Mesenchymal stem cell (in vitro differentiated cells and primary cell): ENCODE measurements around the gene RWDD3.

ENCODE experiments used
- DNase-seq: peaks from one replicate; pipeline ENCODE4 v3.0.0-alpha.2; 2013
- H2AFZ ChIP-seq: one replicate; pipeline ENCODE4 v1.6.1; 2013; ENCODE audit warnings: low read depth, mild to moderate bottlenecking, control low read depth, inconsistent platforms, low read length, moderate library complexity
- H2AK5ac ChIP-seq: 2 replicates; pipeline ENCODE4 v1.6.1; 2013; ENCODE audit warnings: low read length, moderate library complexity, mild to moderate bottlenecking, inconsistent platforms; ENCODE audit not compliant: severe bottlenecking
- H2BK120ac ChIP-seq: one replicate; pipeline ENCODE4 v1.6.1; 2013; ENCODE audit warnings: low read depth, mild to moderate bottlenecking, inconsistent platforms, low read length, moderate library complexity
- H2BK12ac ChIP-seq, 2 experiments: one replicate each; pipeline ENCODE4 v1.6.1; 2013; ENCODE audit warnings: inconsistent platforms in 2 of 2, low read length in 2 of 2, mild to moderate bottlenecking in 2 of 2, moderate library complexity in 2 of 2, control low read depth in 1 of 2
- H2BK15ac ChIP-seq: one replicate; pipeline ENCODE4 v1.6.1; 2013; ENCODE audit warnings: mild to moderate bottlenecking, low read depth, inconsistent platforms; ENCODE audit not compliant: poor library complexity, severe bottlenecking
- H2BK5ac ChIP-seq: 2 replicates; pipeline ENCODE4 v1.6.1; 2013; ENCODE audit warnings: low read depth, mild to moderate bottlenecking, low read length, control low read depth, inconsistent platforms; ENCODE audit not compliant: poor library complexity, severe bottlenecking
- H3K14ac ChIP-seq, 2 experiments: one replicate each; pipeline ENCODE4 v1.6.1; 2013; ENCODE audit warnings: inconsistent platforms in 2 of 2, low read length in 2 of 2, control low read depth in 1 of 2, mild to moderate bottlenecking in 1 of 2, moderate library complexity in 1 of 2
- H3K18ac ChIP-seq, 2 experiments: one replicate each; pipeline ENCODE4 v1.6.1; 2013; ENCODE audit warnings: inconsistent platforms in 2 of 2, low read length in 2 of 2, control low read depth in 1 of 2, low read depth in 1 of 2, mild to moderate bottlenecking in 1 of 2
- H3K23ac ChIP-seq, 2 experiments: one replicate each; pipeline ENCODE4 v1.6.1; 2013; ENCODE audit warnings: inconsistent platforms in 2 of 2, low read length in 2 of 2, mild to moderate bottlenecking in 2 of 2, moderate library complexity in 2 of 2, control low read depth in 1 of 2
- H3K27ac ChIP-seq: 2 replicates; pipeline ENCODE4 v1.5.1; 2013; ENCODE audit warnings: mild to moderate bottlenecking, moderate library complexity, low read length, control low read depth, inconsistent platforms; ENCODE audit not compliant: poor library complexity, severe bottlenecking
- H3K27me3 ChIP-seq, 2 experiments: 2 replicates each; pipeline versions ENCODE4 v1.6.1 to v1.7.0; 2013; ENCODE audit warnings: low read length in 2 of 2, mild to moderate bottlenecking in 2 of 2, moderate library complexity in 2 of 2, control low read depth in 1 of 2, inconsistent platforms in 1 of 2; ENCODE audit not compliant: control insufficient read depth in 1 of 2, insufficient read depth in 1 of 2
- H3K36me3 ChIP-seq, 2 experiments: 2 replicates each; pipeline versions ENCODE4 v1.6.1 to v1.7.0; 2013; ENCODE audit warnings: low read length in 2 of 2, control low read depth in 1 of 2, inconsistent platforms in 1 of 2, low read depth in 1 of 2, mild to moderate bottlenecking in 1 of 2; ENCODE audit not compliant: insufficient read depth in 2 of 2, control insufficient read depth in 1 of 2
- H3K4ac ChIP-seq, 2 experiments: one replicate each; pipeline ENCODE4 v1.6.1; 2013; ENCODE audit warnings: inconsistent platforms in 2 of 2, low read length in 2 of 2, mild to moderate bottlenecking in 2 of 2, moderate library complexity in 2 of 2, control low read depth in 1 of 2, low read depth in 1 of 2
- H3K4me1 ChIP-seq: 2 replicates; pipeline ENCODE4 v1.6.1; 2013; ENCODE audit warnings: low read depth, low read length, control low read depth; ENCODE audit not compliant: control insufficient read depth, insufficient read depth
- H3K4me2 ChIP-seq: 2 replicates; pipeline ENCODE4 v1.6.1; 2013; ENCODE audit warnings: low read length, mild to moderate bottlenecking, inconsistent platforms; ENCODE audit not compliant: poor library complexity, severe bottlenecking
- H3K4me3 ChIP-seq, 2 experiments: 2 replicates each; pipeline versions ENCODE4 v1.5.1 to v1.7.0; 2013; ENCODE audit warnings: low read length in 2 of 2, mild to moderate bottlenecking in 2 of 2, control low read depth in 1 of 2, low read depth in 1 of 2; ENCODE audit not compliant: insufficient read depth in 1 of 2
- H3K79me1 ChIP-seq: replicated peaks from 2 replicates; pipeline ENCODE4 v1.6.1; 2013; ENCODE audit warnings: mild to moderate bottlenecking, control low read depth, low read length, inconsistent platforms; ENCODE audit not compliant: poor library complexity, severe bottlenecking
- H3K9ac ChIP-seq: 2 replicates; pipeline ENCODE4 v1.7.0; 2013; ENCODE audit warnings: mild to moderate bottlenecking, low read length, moderate library complexity
- H3K9me3 ChIP-seq: 2 replicates; pipeline ENCODE4 v1.7.0; 2013; ENCODE audit warnings: mild to moderate bottlenecking, low read length; ENCODE audit not compliant: control insufficient read depth
- H4K8ac ChIP-seq: one replicate; pipeline ENCODE4 v1.6.1; 2013; ENCODE audit warnings: inconsistent platforms, mild to moderate bottlenecking, low read length, moderate library complexity
- H4K91ac ChIP-seq: one replicate; pipeline ENCODE4 v1.6.1; 2013; ENCODE audit warnings: mild to moderate bottlenecking, low read length, inconsistent platforms
- WGBS: methylation state at CpG from one replicate; pipeline ENCODE4 v1.1.7; 2013; ENCODE audit warnings: mixed read lengths; 5-methylcytosine and 5-hydroxymethylcytosine counted together

The RWDD3 gene

GRCh38 chr1:95262913-95263312, 28.9 kb downstream of the RWDD3 start:
- no peak for DNase-seq
- H2BK5ac ChIP-seq, result no peak overlapping the region
- no peaks in the 10 kb centered on the region for H3K9me3 ChIP-seq
- 90% methylated on average over 2 of the region's 4 CpGs for WGBS
- no peaks in the 10 kb centered on the region for H3K27me3 ChIP-seq
- H3K4ac ChIP-seq, result no peak overlapping the region
- no peak overlapping the region for H4K8ac ChIP-seq
- no peaks in the 10 kb centered on the region for H3K4me1 ChIP-seq
- H4K91ac ChIP-seq, result no peak overlapping the region
- H3K79me1 ChIP-seq, result no peaks in the 10 kb centered on the region
- H2BK15ac ChIP-seq, result no peak overlapping the region
- no peak overlapping the region for H3K23ac ChIP-seq
- no peak overlapping the region for H3K18ac ChIP-seq
- no peak overlapping the region for H3K4me2 ChIP-seq
- H2AFZ ChIP-seq, result no peak overlapping the region
- no peak overlapping the region for H2AK5ac ChIP-seq
- no peak overlapping the region for H3K14ac ChIP-seq
- no peak overlapping the region for H3K4me3 ChIP-seq
- H2BK120ac ChIP-seq, result no peak overlapping the region
- H3K9ac ChIP-seq, result no peak overlapping the region
- no peak overlapping the region for H2BK12ac ChIP-seq
- H3K27ac ChIP-seq, result no peak overlapping the region
- no peaks in the 10 kb centered on the region for H3K36me3 ChIP-seq

GRCh38 chr1:95263450-95263849, 29.4 kb downstream of the RWDD3 start:
- Histone ChIP-seq H2BK120ac (no peak overlapping the region), H3K18ac (no peak overlapping the region), H3K4me1 (no peaks in the 10 kb centered on the region), H2BK12ac (no peak overlapping the region), H4K91ac (no peak overlapping the region), H3K27me3 (no peaks in the 10 kb centered on the region), H3K27ac (no peak overlapping the region), H3K4me2 (no peak overlapping the region), H2AFZ (no peak overlapping the region), H2BK15ac (no peak overlapping the region), H3K9ac (no peak overlapping the region), H3K79me1 (no peaks in the 10 kb centered on the region), H4K8ac (no peak overlapping the region), H3K36me3 (no peaks in the 10 kb centered on the region), H3K14ac (no peak overlapping the region), H2BK5ac (no peak overlapping the region), H3K23ac (no peak overlapping the region), H2AK5ac (no peak overlapping the region), H3K4me3 (no peak overlapping the region), H3K9me3 (no peaks in the 10 kb centered on the region), H3K4ac (no peak overlapping the region)
- WGBS, result 97% methylated on average over 4 of the region's 5 CpGs
- no peak for DNase-seq

- Histone ChIP-seq H2AFZ (no peak overlapping the region), H4K91ac (no peak overlapping the region), H2BK120ac (no peak overlapping the region), H3K4ac (no peak overlapping the region), H3K79me1 (no peaks in the 10 kb centered on the region), H2BK12ac (no peak overlapping the region), H3K14ac (no peak overlapping the region), H4K8ac (no peak overlapping the region), H3K27ac (no peak overlapping the region), H2BK5ac (no peak overlapping the region), H2AK5ac (no peak overlapping the region), H3K9ac (no peak overlapping the region), H3K27me3 (no peaks in the 10 kb centered on the region), H3K23ac (no peak overlapping the region), H3K4me3 (no peak overlapping the region), H3K4me1 (no peaks in the 10 kb centered on the region), H3K9me3 (no peaks in the 10 kb centered on the region), H3K18ac (no peak overlapping the region), H3K36me3 (no peaks in the 10 kb centered on the region), H3K4me2 (no peak overlapping the region), H2BK15ac (no peak overlapping the region)
- DNase-seq, result no peak
- 29% methylated on average over 1 of the region's 2 CpGs for WGBS
These were observed 31.1 kb downstream of the RWDD3 start for GRCh38 chr1:95265106-95265505.

GRCh38 chr1:95276429-95276828, 42.4 kb downstream of the RWDD3 start:
- Histone ChIP-seq H3K9me3 (peaks cover 2% of the 10 kb centered on the region), H3K4me3 (no peak overlapping the region), H3K14ac (no peak overlapping the region), H4K91ac (no peak overlapping the region), H3K18ac (no peak overlapping the region), H3K23ac (no peak overlapping the region), H3K4ac (no peak overlapping the region), H2AFZ (no peak overlapping the region), H4K8ac (no peak overlapping the region), H2BK12ac (no peak overlapping the region), H3K4me2 (no peak overlapping the region), H2AK5ac (no peak overlapping the region), H3K36me3 (no peaks in the 10 kb centered on the region), H3K79me1 (no peaks in the 10 kb centered on the region), H2BK120ac (no peak overlapping the region), H2BK15ac (no peak overlapping the region), H3K27ac (no peak overlapping the region), H3K9ac (no peak overlapping the region), H2BK5ac (no peak overlapping the region), H3K27me3 (no peaks in the 10 kb centered on the region), H3K4me1 (no peaks in the 10 kb centered on the region)
- no peak for DNase-seq
- WGBS, result 99% methylated on average over 7 of the region's 7 CpGs
